Measurements from ENCODE around the gene TBC1D22A. TPM values are rescaled to one million over a fixed set of nuclear protein-coding genes. Genes with fewer than 3 reads are reported as not detected.
A peak's percentile ranks its signal among the peaks of the same experiment; 100 is the strongest.

TBC1D22A gene
- total RNA-seq, 1 donor from 2014 or later = 24.2 TPM

DNA sequence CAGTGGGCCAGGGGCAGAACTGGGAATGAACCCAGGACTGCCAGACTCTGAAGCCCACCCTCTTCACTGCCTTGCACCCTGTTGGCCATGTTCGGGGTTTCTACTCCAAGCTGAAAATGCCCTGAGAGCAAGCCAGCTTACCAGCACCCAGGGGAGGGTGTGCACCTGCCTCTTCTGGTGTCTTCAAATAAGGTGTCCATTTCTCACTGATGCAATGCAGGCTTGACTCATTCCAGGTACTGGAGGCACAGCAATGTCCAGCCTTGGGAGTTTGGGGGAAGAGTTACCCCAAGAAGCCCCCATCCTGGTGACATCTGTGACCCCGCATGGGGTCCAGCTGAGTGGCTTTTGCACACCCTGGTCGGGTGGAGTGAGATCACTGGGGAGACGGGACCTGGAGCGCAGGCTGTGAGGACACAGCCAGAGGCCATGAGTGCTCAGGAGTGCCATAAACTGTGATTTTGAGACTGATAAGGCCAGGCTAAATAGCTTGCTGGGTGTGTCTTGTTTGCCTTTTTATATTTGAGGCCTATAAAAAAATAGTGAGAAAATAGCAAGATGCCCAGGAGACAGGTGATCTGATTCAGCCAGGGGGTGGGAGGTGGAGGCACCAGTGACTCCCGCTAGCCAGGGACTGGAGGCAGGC lies 19.8 kb upstream of the TBC1D22A start:
- Histone ChIP-seq H3K79me2 (ENCODE audit: insufficient read depth, low read length) (peaks cover 7% of the 10 kb centered on the region), H2AFZ (ENCODE audit: low read depth, low read length) (no peak overlapping the region), H3K9me3 (ENCODE audit: insufficient read depth, low read depth, low read length) (no peaks in the 10 kb centered on the region), H3K9ac (ENCODE audit: low read length) (no peak overlapping the region), H4K20me1 (ENCODE audit: insufficient read depth, low read length) (no peaks in the 10 kb centered on the region), H3K36me3 (ENCODE audit: insufficient read depth, low read length) (no peaks in the 10 kb centered on the region), H3K4me2 (ENCODE audit: low read length) (no peak overlapping the region), H3K27ac (ENCODE audit: low read depth, low read length) (no peak overlapping the region), H3K4me3 (ENCODE audit: insufficient read depth, low read depth, low read length) (no peak overlapping the region), H3K27me3 (ENCODE audit: insufficient read depth, low read length) (no peaks in the 10 kb centered on the region), H3K4me1 (ENCODE audit: insufficient read depth, low read length) (peaks cover 11% of the 10 kb centered on the region)
- TF ChIP-seq, protein P1, sequence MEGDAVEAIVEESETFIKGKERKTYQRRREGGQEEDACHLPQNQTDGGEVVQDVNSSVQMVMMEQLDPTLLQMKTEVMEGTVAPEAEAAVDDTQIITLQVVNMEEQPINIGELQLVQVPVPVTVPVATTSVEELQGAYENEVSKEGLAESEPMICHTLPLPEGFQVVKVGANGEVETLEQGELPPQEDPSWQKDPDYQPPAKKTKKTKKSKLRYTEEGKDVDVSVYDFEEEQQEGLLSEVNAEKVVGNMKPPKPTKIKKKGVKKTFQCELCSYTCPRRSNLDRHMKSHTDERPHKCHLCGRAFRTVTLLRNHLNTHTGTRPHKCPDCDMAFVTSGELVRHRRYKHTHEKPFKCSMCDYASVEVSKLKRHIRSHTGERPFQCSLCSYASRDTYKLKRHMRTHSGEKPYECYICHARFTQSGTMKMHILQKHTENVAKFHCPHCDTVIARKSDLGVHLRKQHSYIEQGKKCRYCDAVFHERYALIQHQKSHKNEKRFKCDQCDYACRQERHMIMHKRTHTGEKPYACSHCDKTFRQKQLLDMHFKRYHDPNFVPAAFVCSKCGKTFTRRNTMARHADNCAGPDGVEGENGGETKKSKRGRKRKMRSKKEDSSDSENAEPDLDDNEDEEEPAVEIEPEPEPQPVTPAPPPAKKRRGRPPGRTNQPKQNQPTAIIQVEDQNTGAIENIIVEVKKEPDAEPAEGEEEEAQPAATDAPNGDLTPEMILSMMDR (IDR thresholded peaks at IDR 0.05; ENCODE audit: insufficient read depth, low read depth, low read length) = no peak
- TF ChIP-seq EZH2 (IDR thresholded peaks at IDR 0.05; ENCODE audit: insufficient read depth, low read length) = no peak
- H3K4me1 Mint-ChIP-seq (ENCODE audit: low read depth, unreplicated experiment) = peaks cover 2% of the 10 kb centered on the region
- no peak for FAIRE-seq
- H3K27ac Mint-ChIP-seq (ENCODE audit: unreplicated experiment) = no peak overlapping the region
- no peaks in the 10 kb centered on the region for H3K36me3 Mint-ChIP-seq (ENCODE audit: low read depth, unreplicated experiment)
- no peak overlapping the region for H3K4me3 Mint-ChIP-seq (ENCODE audit: unreplicated experiment)
- no peak for DNase-seq (ENCODE audit: low read depth)
- H3K27me3 Mint-ChIP-seq (ENCODE audit: low read depth, unreplicated experiment) = peaks cover 18% of the 10 kb centered on the region
- H3K9me3 Mint-ChIP-seq (ENCODE audit: unreplicated experiment) = no peaks in the 10 kb centered on the region

DNA sequence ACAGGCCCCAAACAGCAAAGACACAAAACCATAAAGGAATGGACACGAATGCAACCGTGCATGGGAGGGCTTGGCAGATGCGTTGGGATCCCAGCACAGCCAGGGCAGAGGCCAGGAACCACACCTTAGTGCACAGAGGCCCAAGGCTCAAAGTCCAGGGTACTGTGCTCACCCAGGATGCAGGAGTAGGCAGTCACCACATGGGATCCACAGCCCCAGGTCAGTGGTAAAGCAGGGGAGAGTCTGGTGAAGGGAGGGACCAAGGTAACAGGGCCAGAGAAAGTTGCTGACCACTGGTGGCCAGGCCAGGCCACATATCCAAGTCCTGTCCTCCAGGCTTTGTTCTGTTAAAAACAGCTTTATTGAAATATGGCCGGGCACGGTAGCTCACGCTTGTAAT lies 17.9 kb upstream of the TBC1D22A start:
- Histone ChIP-seq H4K20me1 (ENCODE audit: insufficient read depth, low read length) (no peaks in the 10 kb centered on the region), H3K79me2 (ENCODE audit: insufficient read depth, low read length) (no peaks in the 10 kb centered on the region), H3K4me3 (ENCODE audit: insufficient read depth, low read depth, low read length) (no peak overlapping the region), H3K27me3 (ENCODE audit: insufficient read depth, low read length) (no peaks in the 10 kb centered on the region), H3K27ac (ENCODE audit: low read depth, low read length) (no peak overlapping the region), H3K9ac (ENCODE audit: low read length) (no peak overlapping the region), H3K4me2 (ENCODE audit: low read length) (no peak overlapping the region), H3K9me3 (ENCODE audit: insufficient read depth, low read depth, low read length) (no peaks in the 10 kb centered on the region), H3K36me3 (ENCODE audit: insufficient read depth, low read length) (no peaks in the 10 kb centered on the region), H2AFZ (ENCODE audit: low read depth, low read length) (no peak overlapping the region), H3K4me1 (ENCODE audit: insufficient read depth, low read length) (peaks cover 11% of the 10 kb centered on the region)
- H3K4me3 Mint-ChIP-seq (ENCODE audit: unreplicated experiment) = no peak overlapping the region
- no peaks in the 10 kb centered on the region for H3K9me3 Mint-ChIP-seq (ENCODE audit: unreplicated experiment)
- H3K36me3 Mint-ChIP-seq (ENCODE audit: low read depth, unreplicated experiment) = no peaks in the 10 kb centered on the region
- H3K27me3 Mint-ChIP-seq (ENCODE audit: low read depth, unreplicated experiment) = peaks cover 20% of the 10 kb centered on the region
- TF ChIP-seq, protein P1 (IDR thresholded peaks at IDR 0.05; ENCODE audit: insufficient read depth, low read depth, low read length) = no peak
- TF ChIP-seq EZH2 (IDR thresholded peaks at IDR 0.05; ENCODE audit: insufficient read depth, low read length) = no peak
- H3K27ac Mint-ChIP-seq (ENCODE audit: unreplicated experiment) = no peak overlapping the region
- FAIRE-seq (no peak), DNase-seq (ENCODE audit: low read depth) (no peak)
- peaks cover 6% of the 10 kb centered on the region for H3K4me1 Mint-ChIP-seq (ENCODE audit: low read depth, unreplicated experiment)

DNA sequence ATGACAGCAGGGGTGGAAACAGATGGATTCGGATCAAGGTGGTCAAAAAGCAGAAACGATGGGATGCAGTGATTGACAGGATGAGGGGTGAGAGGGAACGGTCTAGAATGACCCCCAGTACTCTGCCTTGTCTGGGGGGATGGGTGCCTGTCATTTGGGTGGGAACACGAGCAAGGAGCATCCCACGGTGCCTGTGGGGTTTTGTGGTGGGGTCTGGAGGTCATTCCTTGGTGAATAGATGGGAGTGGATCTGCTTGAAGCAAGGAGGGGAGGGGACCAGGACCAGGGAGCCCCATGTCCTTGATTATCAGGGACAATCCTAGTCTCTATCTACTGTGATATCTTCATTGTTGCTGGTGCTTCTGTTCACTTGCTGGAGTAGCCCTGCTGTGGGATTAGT lies 16.3 kb upstream of the TBC1D22A start:
- Mint-ChIP-seq H3K27me3 (ENCODE audit: low read depth, unreplicated experiment) (peaks cover 20% of the 10 kb centered on the region), H3K4me1 (ENCODE audit: low read depth, unreplicated experiment) (peaks cover 11% of the 10 kb centered on the region), H3K27ac (ENCODE audit: unreplicated experiment) (peak overlapping the region; percentile 11), H3K9me3 (ENCODE audit: unreplicated experiment) (no peaks in the 10 kb centered on the region), H3K36me3 (ENCODE audit: low read depth, unreplicated experiment) (no peaks in the 10 kb centered on the region), H3K4me3 (ENCODE audit: unreplicated experiment) (no peak overlapping the region)
- Histone ChIP-seq H3K9ac (ENCODE audit: low read length) (no peak overlapping the region), H3K4me1 (ENCODE audit: insufficient read depth, low read length) (peaks cover 21% of the 10 kb centered on the region), H3K36me3 (ENCODE audit: insufficient read depth, low read length) (no peaks in the 10 kb centered on the region), H3K79me2 (ENCODE audit: insufficient read depth, low read length) (no peaks in the 10 kb centered on the region), H3K4me2 (ENCODE audit: low read length) (no peak overlapping the region), H3K27me3 (ENCODE audit: insufficient read depth, low read length) (no peaks in the 10 kb centered on the region), H2AFZ (ENCODE audit: low read depth, low read length) (no peak overlapping the region), H3K27ac (ENCODE audit: low read depth, low read length) (no peak overlapping the region), H3K9me3 (ENCODE audit: insufficient read depth, low read depth, low read length) (no peaks in the 10 kb centered on the region), H3K4me3 (ENCODE audit: insufficient read depth, low read depth, low read length) (no peak overlapping the region), H4K20me1 (ENCODE audit: insufficient read depth, low read length) (no peaks in the 10 kb centered on the region)
- no peak for DNase-seq (ENCODE audit: low read depth)
- TF ChIP-seq EZH2 (IDR thresholded peaks at IDR 0.05; ENCODE audit: insufficient read depth, low read length) = no peak
- TF ChIP-seq, protein P1 (IDR thresholded peaks at IDR 0.05; ENCODE audit: insufficient read depth, low read depth, low read length) = no peak
- FAIRE-seq = no peak

Data from astrocyte (in vitro differentiated cells and primary cell).